Endometrium (tissue), 2 donors: Measurements from ENCODE around the gene MRPL32.
"Not testable (repeated sequence)": the region's sequence is repeated elsewhere in the genome, so short reads cannot be mapped to it uniquely, and the experiment has no call there.

ENCODE experiments used
- FAIRE-seq: peaks from 2 replicates; lab custom pipeline; 2012; peaks lifted over from hg19 to GRCh38; lab: Jason Lieb, UNC
- donor health status: control.
- donor health status: control.

MRPL32 gene

GRCh38 chr7:42931834-42932651, at the start of gene MRPL32, which contains the start of gene PSMA2:
MRPL32 (plus strand) TSS chr7:42932376; CDS start chr7:42932387, 11 bp downstream.
PSMA2 (minus strand) TSS chr7:42932174; CDS start chr7:42932158, 16 bp downstream.
- peak; percentile 98 for FAIRE-seq

GRCh38 chr7:42883950-42884349, 48.2 kb upstream of the MRPL32 start:
- no peak for FAIRE-seq

- FAIRE-seq: not testable (repeated sequence)
These were observed 47.0 kb upstream of the MRPL32 start for GRCh38 chr7:42885183-42885582.

- peak; percentile 31 for FAIRE-seq
These were observed 46.0 kb upstream of the MRPL32 start for GRCh38 chr7:42886129-42886528.

GRCh38 chr7:42886893-42887505, 45.2 kb upstream of the MRPL32 start:
- no peak for FAIRE-seq

GRCh38 chr7:42893346-42894240, 38.6 kb upstream of the MRPL32 start:
- no peak for FAIRE-seq

GRCh38 chr7:42900842-42901241, 31.3 kb upstream of the MRPL32 start:
- FAIRE-seq: no peak

GRCh38 chr7:42902331-42902730, 29.8 kb upstream of the MRPL32 start:
- no peak for FAIRE-seq

GRCh38 chr7:42906181-42906580, 26.0 kb upstream of the MRPL32 start:
- no peak for FAIRE-seq

GRCh38 chr7:42907316-42907715, 24.9 kb upstream of the MRPL32 start:
- FAIRE-seq: no peak

- FAIRE-seq: no peak
These were observed 21.9 kb upstream of the MRPL32 start for GRCh38 chr7:42910306-42910705.

GRCh38 chr7:42911454-42912447, 20.4 kb upstream of the MRPL32 start, which contains the start of gene C7orf25:
C7orf25 (minus strand) TSS chr7:42912070; CDS start chr7:42910900, 1,170 bp downstream.
- no peak for FAIRE-seq

- no peak for FAIRE-seq
These were observed 18.6 kb upstream of the MRPL32 start for GRCh38 chr7:42913591-42913990.

- FAIRE-seq: no peak
These were observed 18.2 kb upstream of the MRPL32 start for GRCh38 chr7:42914009-42914408.

- no peak for FAIRE-seq
These were observed 17.6 kb upstream of the MRPL32 start for GRCh38 chr7:42914421-42915045.

- FAIRE-seq: peak; percentile 48
These were observed 16.8 kb upstream of the MRPL32 start for GRCh38 chr7:42915356-42915755.

- FAIRE-seq: no peak
These were observed 10.0 kb upstream of the MRPL32 start for GRCh38 chr7:42922017-42922753.

- FAIRE-seq: no peak
These were observed 7.8 kb upstream of the MRPL32 start for GRCh38 chr7:42924223-42924838.

- no peak for FAIRE-seq
These were observed 6.5 kb upstream of the MRPL32 start for GRCh38 chr7:42925630-42926029.
